HepG2 (cell line): Measurements from ENCODE around the gene GOT2. TPM values are rescaled to one million over a fixed set of nuclear protein-coding genes. Genes with fewer than 3 reads are reported as not detected.

ENCODE experiments used
- ADNP ChIP-seq: sonication (generic); formaldehyde crosslinking; IDR thresholded peaks from 2 replicates; pipeline ENCODE4 v1.4.0; 2020; ENCODE audit warnings: missing genetic modification reagents
- CSRNP1 ChIP-seq: sonication (generic); formaldehyde crosslinking; IDR thresholded peaks from 2 replicates; pipeline ENCODE4 v1.8.1; 2023; ENCODE audit warnings: mild to moderate bottlenecking, missing genetic modification reagents
- EP300 ChIP-seq, 3 experiments: sonication (generic) in 1 of 3; formaldehyde crosslinking in 1 of 3; IDR thresholded peaks; 2 replicates each; pipeline versions ENCODE4 v1.5.1 to v1.6.1; 2011 to 2020; ENCODE audit warnings: low read depth in 2 of 3, low read length in 2 of 3, borderline replicate concordance in 1 of 3, improper control_type of control experiment in 1 of 3, mild to moderate bottlenecking in 1 of 3, missing genetic modification reagents in 1 of 3, moderate library complexity in 1 of 3
- KLF9 ChIP-seq: IDR thresholded peaks from 2 replicates; pipeline ENCODE4 v1.6.1; 2016; ENCODE audit warnings: low read depth
- SRY ChIP-seq: sonication (generic); formaldehyde crosslinking; IDR thresholded peaks from 2 replicates; pipeline ENCODE4 v1.8.0; 2022; ENCODE audit warnings: mild to moderate bottlenecking, missing genetic modification reagents
- ZBTB7A ChIP-seq: sonication (generic); formaldehyde crosslinking; IDR thresholded peaks from 2 replicates; pipeline ENCODE4 v1.8.0; 2022; ENCODE audit warnings: mild to moderate bottlenecking, missing genetic modification reagents
- ZFP36L2 ChIP-seq: sonication (generic); formaldehyde crosslinking; IDR thresholded peaks from 2 replicates; pipeline ENCODE4 v1.4.0; 2020; ENCODE audit warnings: missing genetic modification reagents
- polyA plus RNA-seq, 8 experiments: library from polyadenylated mRNA; depleted of rRNA in 3 of 8; stranded (reverse) in 7 of 8; unstranded in 1 of 8; fragments of >200 nt; fragmentation: Illumina TruSeq in 4 of 8; extraction: Trizol in 4 of 8; gene quantifications; 2 replicates each; pipeline versions ENCODE4 v1.2.1 to v1.2.3, GENCODE V29; 2011 to 2016; ENCODE audit warnings: low read depth in 4 of 8, missing spikeins in 1 of 8, mixed read lengths in 1 of 8; ENCODE audit not compliant: insufficient read depth in 1 of 8
- total RNA-seq, 5 experiments: library from RNA; depleted of rRNA; stranded (reverse); fragments of >200 nt; fragmentation: Illumina TruSeq; extraction: Trizol; gene quantifications; 2 replicates each; pipeline ENCODE4 v1.2.3, GENCODE V29; 2016; ENCODE audit warnings: low read depth in 1 of 5
- TF ChIP-seq, protein P1 (sequence below): sonication (generic); formaldehyde crosslinking; IDR thresholded peaks from 2 replicates; pipeline ENCODE4 v1.4.0; 2020; ENCODE audit warnings: mild to moderate bottlenecking, missing genetic modification reagents
- TF ChIP-seq, protein P2 (sequence below): sonication (generic); formaldehyde crosslinking; IDR thresholded peaks from 2 replicates; pipeline ENCODE4 v1.9.0; 2021; ENCODE audit warnings: mild to moderate bottlenecking, missing genetic modification reagents
- TF ChIP-seq, protein P3 (sequence below): sonication (generic); formaldehyde crosslinking; IDR thresholded peaks from 2 replicates; pipeline ENCODE4 v1.4.0; 2020; ENCODE audit warnings: missing genetic modification reagents, borderline replicate concordance

GOT2 gene
- total and polyA plus RNA-seq, 2 of the 13 experiments (the other 11 are each of a cell fraction or from before 2014, with no cell fraction given), result 32.6 to 121 TPM

GRCh38 chr16:58733671-58734458 lies at the start of gene GOT2 (continued):
- TF ChIP-seq, protein P1, sequence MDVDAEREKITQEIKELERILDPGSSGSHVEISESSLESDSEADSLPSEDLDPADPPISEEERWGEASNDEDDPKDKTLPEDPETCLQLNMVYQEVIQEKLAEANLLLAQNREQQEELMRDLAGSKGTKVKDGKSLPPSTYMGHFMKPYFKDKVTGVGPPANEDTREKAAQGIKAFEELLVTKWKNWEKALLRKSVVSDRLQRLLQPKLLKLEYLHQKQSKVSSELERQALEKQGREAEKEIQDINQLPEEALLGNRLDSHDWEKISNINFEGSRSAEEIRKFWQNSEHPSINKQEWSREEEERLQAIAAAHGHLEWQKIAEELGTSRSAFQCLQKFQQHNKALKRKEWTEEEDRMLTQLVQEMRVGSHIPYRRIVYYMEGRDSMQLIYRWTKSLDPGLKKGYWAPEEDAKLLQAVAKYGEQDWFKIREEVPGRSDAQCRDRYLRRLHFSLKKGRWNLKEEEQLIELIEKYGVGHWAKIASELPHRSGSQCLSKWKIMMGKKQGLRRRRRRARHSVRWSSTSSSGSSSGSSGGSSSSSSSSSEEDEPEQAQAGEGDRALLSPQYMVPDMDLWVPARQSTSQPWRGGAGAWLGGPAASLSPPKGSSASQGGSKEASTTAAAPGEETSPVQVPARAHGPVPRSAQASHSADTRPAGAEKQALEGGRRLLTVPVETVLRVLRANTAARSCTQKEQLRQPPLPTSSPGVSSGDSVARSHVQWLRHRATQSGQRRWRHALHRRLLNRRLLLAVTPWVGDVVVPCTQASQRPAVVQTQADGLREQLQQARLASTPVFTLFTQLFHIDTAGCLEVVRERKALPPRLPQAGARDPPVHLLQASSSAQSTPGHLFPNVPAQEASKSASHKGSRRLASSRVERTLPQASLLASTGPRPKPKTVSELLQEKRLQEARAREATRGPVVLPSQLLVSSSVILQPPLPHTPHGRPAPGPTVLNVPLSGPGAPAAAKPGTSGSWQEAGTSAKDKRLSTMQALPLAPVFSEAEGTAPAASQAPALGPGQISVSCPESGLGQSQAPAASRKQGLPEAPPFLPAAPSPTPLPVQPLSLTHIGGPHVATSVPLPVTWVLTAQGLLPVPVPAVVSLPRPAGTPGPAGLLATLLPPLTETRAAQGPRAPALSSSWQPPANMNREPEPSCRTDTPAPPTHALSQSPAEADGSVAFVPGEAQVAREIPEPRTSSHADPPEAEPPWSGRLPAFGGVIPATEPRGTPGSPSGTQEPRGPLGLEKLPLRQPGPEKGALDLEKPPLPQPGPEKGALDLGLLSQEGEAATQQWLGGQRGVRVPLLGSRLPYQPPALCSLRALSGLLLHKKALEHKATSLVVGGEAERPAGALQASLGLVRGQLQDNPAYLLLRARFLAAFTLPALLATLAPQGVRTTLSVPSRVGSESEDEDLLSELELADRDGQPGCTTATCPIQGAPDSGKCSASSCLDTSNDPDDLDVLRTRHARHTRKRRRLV, result peak; percentile 77; the same call in 1 of the 2 replicates
- TF ChIP-seq EP300 (IDR thresholded peaks at IDR 0.05; ENCODE audit: low read depth in 2 of 2, low read length in 2 of 2), result peak in 1 of 2 experiments; percentile 11; a peak in 1 of 4 replicates
- TF ChIP-seq EP300 (CRISPR knock-in tag; IDR thresholded peaks at IDR 0.05; ENCODE audit: borderline replicate concordance), result no peak
- TF ChIP-seq SRY (CRISPR knock-in tag), result peak; percentile 92
- TF ChIP-seq, protein P2, sequence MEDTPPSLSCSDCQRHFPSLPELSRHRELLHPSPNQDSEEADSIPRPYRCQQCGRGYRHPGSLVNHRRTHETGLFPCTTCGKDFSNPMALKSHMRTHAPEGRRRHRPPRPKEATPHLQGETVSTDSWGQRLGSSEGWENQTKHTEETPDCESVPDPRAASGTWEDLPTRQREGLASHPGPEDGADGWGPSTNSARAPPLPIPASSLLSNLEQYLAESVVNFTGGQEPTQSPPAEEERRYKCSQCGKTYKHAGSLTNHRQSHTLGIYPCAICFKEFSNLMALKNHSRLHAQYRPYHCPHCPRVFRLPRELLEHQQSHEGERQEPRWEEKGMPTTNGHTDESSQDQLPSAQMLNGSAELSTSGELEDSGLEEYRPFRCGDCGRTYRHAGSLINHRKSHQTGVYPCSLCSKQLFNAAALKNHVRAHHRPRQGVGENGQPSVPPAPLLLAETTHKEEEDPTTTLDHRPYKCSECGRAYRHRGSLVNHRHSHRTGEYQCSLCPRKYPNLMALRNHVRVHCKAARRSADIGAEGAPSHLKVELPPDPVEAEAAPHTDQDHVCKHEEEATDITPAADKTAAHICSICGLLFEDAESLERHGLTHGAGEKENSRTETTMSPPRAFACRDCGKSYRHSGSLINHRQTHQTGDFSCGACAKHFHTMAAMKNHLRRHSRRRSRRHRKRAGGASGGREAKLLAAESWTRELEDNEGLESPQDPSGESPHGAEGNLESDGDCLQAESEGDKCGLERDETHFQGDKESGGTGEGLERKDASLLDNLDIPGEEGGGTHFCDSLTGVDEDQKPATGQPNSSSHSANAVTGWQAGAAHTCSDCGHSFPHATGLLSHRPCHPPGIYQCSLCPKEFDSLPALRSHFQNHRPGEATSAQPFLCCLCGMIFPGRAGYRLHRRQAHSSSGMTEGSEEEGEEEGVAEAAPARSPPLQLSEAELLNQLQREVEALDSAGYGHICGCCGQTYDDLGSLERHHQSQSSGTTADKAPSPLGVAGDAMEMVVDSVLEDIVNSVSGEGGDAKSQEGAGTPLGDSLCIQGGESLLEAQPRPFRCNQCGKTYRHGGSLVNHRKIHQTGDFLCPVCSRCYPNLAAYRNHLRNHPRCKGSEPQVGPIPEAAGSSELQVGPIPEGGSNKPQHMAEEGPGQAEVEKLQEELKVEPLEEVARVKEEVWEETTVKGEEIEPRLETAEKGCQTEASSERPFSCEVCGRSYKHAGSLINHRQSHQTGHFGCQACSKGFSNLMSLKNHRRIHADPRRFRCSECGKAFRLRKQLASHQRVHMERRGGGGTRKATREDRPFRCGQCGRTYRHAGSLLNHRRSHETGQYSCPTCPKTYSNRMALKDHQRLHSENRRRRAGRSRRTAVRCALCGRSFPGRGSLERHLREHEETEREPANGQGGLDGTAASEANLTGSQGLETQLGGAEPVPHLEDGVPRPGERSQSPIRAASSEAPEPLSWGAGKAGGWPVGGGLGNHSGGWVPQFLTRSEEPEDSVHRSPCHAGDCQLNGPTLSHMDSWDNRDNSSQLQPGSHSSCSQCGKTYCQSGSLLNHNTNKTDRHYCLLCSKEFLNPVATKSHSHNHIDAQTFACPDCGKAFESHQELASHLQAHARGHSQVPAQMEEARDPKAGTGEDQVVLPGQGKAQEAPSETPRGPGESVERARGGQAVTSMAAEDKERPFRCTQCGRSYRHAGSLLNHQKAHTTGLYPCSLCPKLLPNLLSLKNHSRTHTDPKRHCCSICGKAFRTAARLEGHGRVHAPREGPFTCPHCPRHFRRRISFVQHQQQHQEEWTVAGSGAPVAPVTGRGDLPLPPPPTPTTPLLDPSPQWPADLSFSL (CRISPR knock-in tag), result peak; percentile 77; the same call in 1 of the 2 replicates
- TF ChIP-seq ZBTB7A, result peak; percentile 53; the same call in 1 of the 2 replicates
- no peak for TF ChIP-seq KLF9
- TF ChIP-seq ADNP, result peak; percentile 93
- peak; percentile 61; the same call in 1 of the 2 replicates for TF ChIP-seq ZFP36L2 (CRISPR knock-in tag)
- TF ChIP-seq, protein P3, sequence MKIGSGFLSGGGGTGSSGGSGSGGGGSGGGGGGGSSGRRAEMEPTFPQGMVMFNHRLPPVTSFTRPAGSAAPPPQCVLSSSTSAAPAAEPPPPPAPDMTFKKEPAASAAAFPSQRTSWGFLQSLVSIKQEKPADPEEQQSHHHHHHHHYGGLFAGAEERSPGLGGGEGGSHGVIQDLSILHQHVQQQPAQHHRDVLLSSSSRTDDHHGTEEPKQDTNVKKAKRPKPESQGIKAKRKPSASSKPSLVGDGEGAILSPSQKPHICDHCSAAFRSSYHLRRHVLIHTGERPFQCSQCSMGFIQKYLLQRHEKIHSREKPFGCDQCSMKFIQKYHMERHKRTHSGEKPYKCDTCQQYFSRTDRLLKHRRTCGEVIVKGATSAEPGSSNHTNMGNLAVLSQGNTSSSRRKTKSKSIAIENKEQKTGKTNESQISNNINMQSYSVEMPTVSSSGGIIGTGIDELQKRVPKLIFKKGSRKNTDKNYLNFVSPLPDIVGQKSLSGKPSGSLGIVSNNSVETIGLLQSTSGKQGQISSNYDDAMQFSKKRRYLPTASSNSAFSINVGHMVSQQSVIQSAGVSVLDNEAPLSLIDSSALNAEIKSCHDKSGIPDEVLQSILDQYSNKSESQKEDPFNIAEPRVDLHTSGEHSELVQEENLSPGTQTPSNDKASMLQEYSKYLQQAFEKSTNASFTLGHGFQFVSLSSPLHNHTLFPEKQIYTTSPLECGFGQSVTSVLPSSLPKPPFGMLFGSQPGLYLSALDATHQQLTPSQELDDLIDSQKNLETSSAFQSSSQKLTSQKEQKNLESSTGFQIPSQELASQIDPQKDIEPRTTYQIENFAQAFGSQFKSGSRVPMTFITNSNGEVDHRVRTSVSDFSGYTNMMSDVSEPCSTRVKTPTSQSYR (CRISPR knock-in tag), result 0 out of 2 replicates have a peak, but pooled peaks have one; percentile 42
- 0 out of 2 replicates have a peak, but pooled peaks have one; percentile 88 for TF ChIP-seq CSRNP1 (CRISPR knock-in tag)
